ENCODE data around the gene ZNF580. TPM values are rescaled to one million over a fixed set of nuclear protein-coding genes. Genes with fewer than 3 reads are reported as not detected.

Gene ZNF580
- polyA plus RNA-seq, 3 donors = 55.8 to 60.5 (median 57.3) TPM

GRCh38 chr19:55602104-55603001 lies 38.4 kb upstream of the ZNF580 start:
- no peak for DNase-seq

- DNase-seq = no peak
Observed at GRCh38 chr19:55603115-55603514, 37.7 kb upstream of the ZNF580 start.

- DNase-seq = no peak
Observed at GRCh38 chr19:55603581-55604292, 37.1 kb upstream of the ZNF580 start.

GRCh38 chr19:55605207-55605636 lies 35.6 kb upstream of the ZNF580 start:
- peak; percentile 97 for DNase-seq

GRCh38 chr19:55605637-55606470 lies 34.9 kb upstream of the ZNF580 start, which contains the start of gene ZNF865:
TSS of gene ZNF865 (plus strand) at chr19:55605647. CDS start at chr19:55613619, 7,972 bp downstream.
- peak; percentile 87 for DNase-seq

- no peak for DNase-seq
Observed at GRCh38 chr19:55606471-55606787, 34.4 kb upstream of the ZNF580 start.

GRCh38 chr19:55606817-55607216 lies 34.0 kb upstream of the ZNF580 start:
- no peak for DNase-seq

- DNase-seq = no peak
Observed at GRCh38 chr19:55609326-55609725, 31.5 kb upstream of the ZNF580 start.

- DNase-seq = no peak
Observed at GRCh38 chr19:55611300-55611982, 29.4 kb upstream of the ZNF580 start.

- DNase-seq = no peak
Observed at GRCh38 chr19:55611983-55612645, 28.7 kb upstream of the ZNF580 start.

GRCh38 chr19:55613396-55613795 lies 27.4 kb upstream of the ZNF580 start:
- DNase-seq = no peak

GRCh38 chr19:55613930-55614710 lies 26.7 kb upstream of the ZNF580 start:
- no peak for DNase-seq

- no peak for DNase-seq
Observed at GRCh38 chr19:55614711-55615542, 25.9 kb upstream of the ZNF580 start.

- no peak for DNase-seq
Observed at GRCh38 chr19:55615543-55616394, 25.0 kb upstream of the ZNF580 start.

- DNase-seq = no peak
Observed at GRCh38 chr19:55616395-55616875, 24.4 kb upstream of the ZNF580 start.

GRCh38 chr19:55617426-55617825 lies 23.4 kb upstream of the ZNF580 start:
- no peak for DNase-seq

- DNase-seq = no peak
Observed at GRCh38 chr19:55618426-55618825, 22.4 kb upstream of the ZNF580 start.

- no peak for DNase-seq
Observed at GRCh38 chr19:55619286-55619685, 21.5 kb upstream of the ZNF580 start.

Data from renal pelvis (tissue), 4 donors.